ENCODE data around the gene PGLYRP3. TPM values are rescaled to one million over a fixed set of nuclear protein-coding genes. Genes with fewer than 3 reads are reported as not detected.

Gene PGLYRP3
- total and polyA plus RNA-seq, 2 experiments from 2014 or later: not detected

DNA sequence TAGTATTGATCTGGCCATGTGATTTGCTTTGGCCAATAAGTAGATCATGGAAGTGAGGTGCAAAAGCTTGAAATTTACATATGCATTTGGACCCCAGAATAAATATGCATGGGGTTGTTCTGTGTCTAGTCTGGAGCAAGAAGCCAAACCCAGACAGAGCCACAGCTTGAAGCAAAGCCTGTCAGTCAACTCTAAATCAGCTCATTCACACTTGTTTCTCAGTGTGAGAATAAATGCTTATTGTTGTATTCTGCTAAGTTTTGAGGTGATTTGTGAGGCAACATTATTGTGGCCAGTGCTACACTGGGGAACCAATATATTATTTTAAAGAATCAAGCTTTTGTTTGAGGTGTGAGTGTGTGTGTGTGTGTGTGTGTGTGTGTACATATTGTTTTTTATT lies 12.2 kb upstream of the PGLYRP3 start (continued):
- TF ChIP-seq, protein P1, sequence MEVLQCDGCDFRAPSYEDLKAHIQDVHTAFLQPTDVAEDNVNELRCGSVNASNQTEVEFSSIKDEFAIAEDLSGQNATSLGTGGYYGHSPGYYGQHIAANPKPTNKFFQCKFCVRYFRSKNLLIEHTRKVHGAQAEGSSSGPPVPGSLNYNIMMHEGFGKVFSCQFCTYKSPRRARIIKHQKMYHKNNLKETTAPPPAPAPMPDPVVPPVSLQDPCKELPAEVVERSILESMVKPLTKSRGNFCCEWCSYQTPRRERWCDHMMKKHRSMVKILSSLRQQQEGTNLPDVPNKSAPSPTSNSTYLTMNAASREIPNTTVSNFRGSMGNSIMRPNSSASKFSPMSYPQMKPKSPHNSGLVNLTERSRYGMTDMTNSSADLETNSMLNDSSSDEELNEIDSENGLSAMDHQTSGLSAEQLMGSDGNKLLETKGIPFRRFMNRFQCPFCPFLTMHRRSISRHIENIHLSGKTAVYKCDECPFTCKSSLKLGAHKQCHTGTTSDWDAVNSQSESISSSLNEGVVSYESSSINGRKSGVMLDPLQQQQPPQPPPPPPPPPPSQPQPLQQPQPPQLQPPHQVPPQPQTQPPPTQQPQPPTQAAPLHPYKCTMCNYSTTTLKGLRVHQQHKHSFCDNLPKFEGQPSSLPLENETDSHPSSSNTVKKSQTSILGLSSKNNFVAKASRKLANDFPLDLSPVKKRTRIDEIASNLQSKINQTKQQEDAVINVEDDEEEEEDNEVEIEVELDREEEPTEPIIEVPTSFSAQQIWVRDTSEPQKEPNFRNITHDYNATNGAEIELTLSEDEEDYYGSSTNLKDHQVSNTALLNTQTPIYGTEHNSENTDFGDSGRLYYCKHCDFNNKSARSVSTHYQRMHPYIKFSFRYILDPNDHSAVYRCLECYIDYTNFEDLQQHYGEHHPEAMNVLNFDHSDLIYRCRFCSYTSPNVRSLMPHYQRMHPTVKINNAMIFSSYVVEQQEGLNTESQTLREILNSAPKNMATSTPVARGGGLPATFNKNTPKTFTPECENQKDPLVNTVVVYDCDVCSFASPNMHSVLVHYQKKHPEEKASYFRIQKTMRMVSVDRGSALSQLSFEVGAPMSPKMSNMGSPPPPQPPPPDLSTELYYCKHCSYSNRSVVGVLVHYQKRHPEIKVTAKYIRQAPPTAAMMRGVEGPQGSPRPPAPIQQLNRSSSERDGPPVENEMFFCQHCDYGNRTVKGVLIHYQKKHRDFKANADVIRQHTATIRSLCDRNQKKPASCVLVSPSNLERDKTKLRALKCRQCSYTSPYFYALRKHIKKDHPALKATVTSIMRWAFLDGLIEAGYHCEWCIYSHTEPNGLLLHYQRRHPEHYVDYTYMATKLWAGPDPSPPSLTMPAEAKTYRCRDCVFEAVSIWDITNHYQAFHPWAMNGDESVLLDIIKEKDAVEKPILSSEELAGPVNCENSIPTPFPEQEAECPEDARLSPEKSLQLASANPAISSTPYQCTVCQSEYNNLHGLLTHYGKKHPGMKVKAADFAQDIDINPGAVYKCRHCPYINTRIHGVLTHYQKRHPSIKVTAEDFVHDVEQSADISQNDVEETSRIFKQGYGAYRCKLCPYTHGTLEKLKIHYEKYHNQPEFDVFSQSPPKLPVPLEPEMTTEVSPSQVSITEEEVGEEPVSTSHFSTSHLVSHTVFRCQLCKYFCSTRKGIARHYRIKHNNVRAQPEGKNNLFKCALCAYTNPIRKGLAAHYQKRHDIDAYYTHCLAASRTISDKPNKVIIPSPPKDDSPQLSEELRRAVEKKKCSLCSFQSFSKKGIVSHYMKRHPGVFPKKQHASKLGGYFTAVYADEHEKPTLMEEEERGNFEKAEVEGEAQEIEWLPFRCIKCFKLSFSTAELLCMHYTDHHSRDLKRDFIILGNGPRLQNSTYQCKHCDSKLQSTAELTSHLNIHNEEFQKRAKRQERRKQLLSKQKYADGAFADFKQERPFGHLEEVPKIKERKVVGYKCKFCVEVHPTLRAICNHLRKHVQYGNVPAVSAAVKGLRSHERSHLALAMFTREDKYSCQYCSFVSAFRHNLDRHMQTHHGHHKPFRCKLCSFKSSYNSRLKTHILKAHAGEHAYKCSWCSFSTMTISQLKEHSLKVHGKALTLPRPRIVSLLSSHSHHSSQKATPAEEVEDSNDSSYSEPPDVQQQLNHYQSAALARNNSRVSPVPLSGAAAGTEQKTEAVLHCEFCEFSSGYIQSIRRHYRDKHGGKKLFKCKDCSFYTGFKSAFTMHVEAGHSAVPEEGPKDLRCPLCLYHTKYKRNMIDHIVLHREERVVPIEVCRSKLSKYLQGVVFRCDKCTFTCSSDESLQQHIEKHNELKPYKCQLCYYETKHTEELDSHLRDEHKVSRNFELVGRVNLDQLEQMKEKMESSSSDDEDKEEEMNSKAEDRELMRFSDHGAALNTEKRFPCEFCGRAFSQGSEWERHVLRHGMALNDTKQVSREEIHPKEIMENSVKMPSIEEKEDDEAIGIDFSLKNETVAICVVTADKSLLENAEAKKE (CRISPR knock-in tag; IDR thresholded peaks at IDR 0.05): no peak

DNA sequence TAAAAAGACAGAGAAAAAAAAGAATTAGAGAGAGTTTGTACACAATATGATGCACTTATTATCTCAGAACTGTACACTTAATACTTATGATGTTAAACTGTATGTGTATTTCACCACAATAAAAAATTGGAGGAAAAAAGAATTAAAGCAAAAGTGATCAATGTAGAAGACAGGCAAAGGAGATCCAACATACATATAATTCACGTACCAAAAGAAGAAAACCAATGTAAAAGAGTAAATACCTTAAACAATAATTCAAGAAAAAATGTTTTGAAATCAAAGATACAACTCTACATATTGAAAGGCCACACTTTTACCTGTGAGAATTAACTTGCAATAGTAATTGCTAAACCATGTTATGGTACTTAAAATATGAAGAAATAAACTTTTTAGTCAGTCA lies 9.8 kb upstream of the PGLYRP3 start:
- ATAC-seq: no peak
- Mint-ChIP-seq H3K4me3 (no peak overlapping the region), H3K36me3 (ENCODE audit: low read depth) (peaks cover 4% of the 10 kb centered on the region; the same call in 2 of the 3 replicates)
- TF ChIP-seq, protein P2, sequence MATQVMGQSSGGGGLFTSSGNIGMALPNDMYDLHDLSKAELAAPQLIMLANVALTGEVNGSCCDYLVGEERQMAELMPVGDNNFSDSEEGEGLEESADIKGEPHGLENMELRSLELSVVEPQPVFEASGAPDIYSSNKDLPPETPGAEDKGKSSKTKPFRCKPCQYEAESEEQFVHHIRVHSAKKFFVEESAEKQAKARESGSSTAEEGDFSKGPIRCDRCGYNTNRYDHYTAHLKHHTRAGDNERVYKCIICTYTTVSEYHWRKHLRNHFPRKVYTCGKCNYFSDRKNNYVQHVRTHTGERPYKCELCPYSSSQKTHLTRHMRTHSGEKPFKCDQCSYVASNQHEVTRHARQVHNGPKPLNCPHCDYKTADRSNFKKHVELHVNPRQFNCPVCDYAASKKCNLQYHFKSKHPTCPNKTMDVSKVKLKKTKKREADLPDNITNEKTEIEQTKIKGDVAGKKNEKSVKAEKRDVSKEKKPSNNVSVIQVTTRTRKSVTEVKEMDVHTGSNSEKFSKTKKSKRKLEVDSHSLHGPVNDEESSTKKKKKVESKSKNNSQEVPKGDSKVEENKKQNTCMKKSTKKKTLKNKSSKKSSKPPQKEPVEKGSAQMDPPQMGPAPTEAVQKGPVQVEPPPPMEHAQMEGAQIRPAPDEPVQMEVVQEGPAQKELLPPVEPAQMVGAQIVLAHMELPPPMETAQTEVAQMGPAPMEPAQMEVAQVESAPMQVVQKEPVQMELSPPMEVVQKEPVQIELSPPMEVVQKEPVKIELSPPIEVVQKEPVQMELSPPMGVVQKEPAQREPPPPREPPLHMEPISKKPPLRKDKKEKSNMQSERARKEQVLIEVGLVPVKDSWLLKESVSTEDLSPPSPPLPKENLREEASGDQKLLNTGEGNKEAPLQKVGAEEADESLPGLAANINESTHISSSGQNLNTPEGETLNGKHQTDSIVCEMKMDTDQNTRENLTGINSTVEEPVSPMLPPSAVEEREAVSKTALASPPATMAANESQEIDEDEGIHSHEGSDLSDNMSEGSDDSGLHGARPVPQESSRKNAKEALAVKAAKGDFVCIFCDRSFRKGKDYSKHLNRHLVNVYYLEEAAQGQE (IDR thresholded peaks at IDR 0.05; ENCODE audit: unreplicated experiment): no peak
- TF ChIP-seq ZNF114 (CRISPR knock-in tag; IDR thresholded peaks at IDR 0.05): no peak
- no peak for TF ChIP-seq CREB1 (CRISPR knock-in tag; IDR thresholded peaks at IDR 0.05; ENCODE audit: low read depth)
- TF ChIP-seq ZNF331 (CRISPR knock-in tag; IDR thresholded peaks at IDR 0.05; ENCODE audit: low read depth): no peak
- no peak for TF ChIP-seq JUNB (IDR thresholded peaks at IDR 0.05; ENCODE audit: unreplicated experiment)
- TF ChIP-seq, protein P1 (CRISPR knock-in tag; IDR thresholded peaks at IDR 0.05): no peak

More for the DNA sequence above, 9.8 kb upstream of the PGLYRP3 start:
- Mint-ChIP-seq H3K9me3 (peaks cover 51% of the 10 kb centered on the region), H3K4me1 (no peaks in the 10 kb centered on the region), H3K27me3 (ENCODE audit: insufficient read depth, low read depth, poor library complexity) (no peaks in the 10 kb centered on the region), H3K27ac (no peak overlapping the region)
- H3F3A ChIP-seq (replicated peaks; ENCODE audit: low read depth): no peaks in the 10 kb centered on the region
- H4K20me1 ChIP-seq (replicated peaks; ENCODE audit: insufficient read depth): no peaks in the 10 kb centered on the region
- H3K36me3 ChIP-seq (ENCODE audit: insufficient read depth): peaks cover 4% of the 10 kb centered on the region; the same call in 1 of the 2 replicates
- H3K4me1 ChIP-seq (ENCODE audit: insufficient read depth): no peaks in the 10 kb centered on the region
- H3K4me2 ChIP-seq: no peak overlapping the region
- H3K27me3 ChIP-seq (ENCODE audit: insufficient read depth): no peaks in the 10 kb centered on the region
- no peak overlapping the region for H3K4me3 ChIP-seq
- H3K79me2 ChIP-seq (replicated peaks; ENCODE audit: insufficient read depth): no peaks in the 10 kb centered on the region
- H2AFZ ChIP-seq: no peak overlapping the region
- H3K9me2 ChIP-seq (ENCODE audit: insufficient read depth): peaks cover 3% of the 10 kb centered on the region; the same call in 1 of the 2 replicates
- DNase-seq (ENCODE audit: low spot score): no peak
- no peak overlapping the region for H3K27ac ChIP-seq (ENCODE audit: low read depth)
